ENCODE measurements around the gene FAM222A. TPM values are rescaled to one million over a fixed set of nuclear protein-coding genes. Genes with fewer than 3 reads are reported as not detected.
"Not testable (repeated sequence)": the region's sequence is repeated elsewhere in the genome, so short reads cannot be mapped to it uniquely, and the experiment has no call there.

Gene FAM222A
- total and polyA plus RNA-seq, 9 donors, result 4.7 to 9.3 (median 5.9) TPM

DNA sequence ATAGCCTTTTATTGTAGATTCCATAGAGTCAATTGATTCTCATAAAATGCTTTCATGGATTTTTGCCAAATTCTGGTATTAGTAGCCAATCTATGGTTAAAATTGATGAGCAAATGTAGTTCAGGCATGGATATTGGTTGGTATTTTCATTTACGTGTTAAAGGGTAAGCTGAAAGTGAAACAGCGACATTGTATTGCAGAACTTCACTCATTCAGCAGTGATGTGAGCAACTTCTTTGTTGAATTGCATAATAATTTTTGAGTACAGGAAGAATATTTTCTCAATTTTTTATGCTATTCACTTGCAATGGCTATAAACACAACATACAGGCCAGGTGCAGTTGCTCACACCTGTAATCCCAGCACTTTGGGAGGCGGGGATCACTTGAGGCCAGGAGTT, 24.2 kb upstream of the FAM222A start:
- H3K9me3 ChIP-seq (replicated peaks; ENCODE audit: control insufficient read depth, low read depth, low read length), result no peaks in the 10 kb centered on the region
- no peak overlapping the region for H3K27ac ChIP-seq (ENCODE audit: low read length)
- no peaks in the 10 kb centered on the region for H3K36me3 ChIP-seq (ENCODE audit: control insufficient read depth, insufficient read depth, low read length)
- no peak overlapping the region for H3K4me3 ChIP-seq (ENCODE audit: low read length)
- WGBS (ENCODE audit: insufficient coverage), result 60% methylated on average over 1 of the region's 3 CpGs
- DNase-seq, result no peak
- peaks cover 15% of the 10 kb centered on the region for H3K27me3 ChIP-seq (ENCODE audit: control insufficient read depth, insufficient read depth, low read length)
- no peaks in the 10 kb centered on the region for H3K4me1 ChIP-seq (ENCODE audit: control insufficient read depth, insufficient read depth, low read length)

DNA sequence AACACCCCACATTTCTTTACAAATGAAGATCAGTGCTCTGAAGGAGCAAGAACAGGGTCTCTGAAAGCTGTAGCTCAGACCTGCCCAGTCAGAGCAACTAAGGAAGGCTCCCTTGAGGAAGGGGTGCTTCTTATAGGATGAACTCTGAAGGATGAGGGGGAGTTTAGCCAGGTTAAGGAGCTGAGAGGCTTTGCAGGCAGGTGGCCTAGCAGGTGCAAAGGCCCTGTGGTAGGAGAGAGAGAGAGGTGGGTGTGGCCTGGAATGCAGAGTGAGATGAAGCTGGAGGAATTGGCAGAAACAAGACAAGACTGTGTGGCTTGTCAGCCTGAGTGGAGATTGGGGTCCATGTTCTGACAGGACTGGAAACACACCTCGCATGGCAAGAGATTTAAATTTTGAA, 20.5 kb upstream of the FAM222A start:
- H3K36me3 ChIP-seq (ENCODE audit: control insufficient read depth, insufficient read depth, low read length), result no peaks in the 10 kb centered on the region
- H3K4me3 ChIP-seq (ENCODE audit: low read length), result no peak overlapping the region
- whole genome bisulfite sequencing (ENCODE audit: insufficient coverage), result no CpG with 5 or more reads among the region's 1 CpG
- H3K27me3 ChIP-seq (ENCODE audit: control insufficient read depth, insufficient read depth, low read length), result peaks cover 15% of the 10 kb centered on the region
- H3K9me3 ChIP-seq (replicated peaks; ENCODE audit: control insufficient read depth, low read depth, low read length), result no peaks in the 10 kb centered on the region
- peaks cover 6% of the 10 kb centered on the region for H3K4me1 ChIP-seq (ENCODE audit: control insufficient read depth, insufficient read depth, low read length)
- DNase-seq, result no peak
- H3K27ac ChIP-seq (ENCODE audit: low read length), result no peak overlapping the region

DNA sequence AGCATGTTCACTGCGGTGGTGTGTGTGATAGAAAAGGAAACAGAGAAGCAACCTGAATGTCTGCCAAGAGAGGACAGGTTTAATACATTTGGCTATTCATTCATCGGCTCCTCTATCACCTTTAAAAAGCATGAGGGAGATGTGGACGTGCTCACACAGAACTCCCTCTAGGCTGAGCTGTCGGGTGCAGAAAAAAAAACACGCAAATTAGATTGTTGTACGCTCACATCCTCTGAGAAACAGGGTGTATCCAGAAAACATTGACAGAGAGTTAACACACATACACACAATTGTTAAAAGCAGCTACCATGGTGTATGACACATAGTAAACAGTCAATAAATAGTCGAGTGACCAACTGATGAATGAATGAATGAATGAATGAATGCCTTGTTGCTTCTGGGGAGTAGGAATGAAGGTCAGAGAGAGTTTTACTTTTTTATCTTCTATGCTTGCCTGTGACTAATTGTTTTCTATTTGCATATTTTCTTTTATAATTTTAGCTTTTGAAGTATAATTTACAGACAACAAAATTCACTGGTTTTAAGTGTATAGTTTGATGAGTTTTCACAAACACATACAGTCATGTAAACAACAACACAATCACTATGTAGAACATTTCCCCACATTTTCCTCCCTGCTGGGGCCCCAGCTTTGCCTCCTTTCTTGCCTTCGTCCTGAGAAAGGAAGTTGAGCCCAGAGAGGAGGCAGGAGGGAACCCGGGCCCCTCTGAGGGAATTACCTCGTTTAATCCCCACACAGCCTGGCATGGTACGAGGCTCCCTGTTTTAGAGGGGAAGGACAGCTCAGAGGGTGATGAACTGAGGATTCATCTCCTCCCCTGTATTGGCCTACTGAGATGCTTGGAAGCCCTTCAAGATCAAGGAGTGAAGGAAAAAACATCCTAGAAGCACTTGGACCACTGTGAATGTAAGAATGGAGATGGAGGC, 19.7 kb upstream of the FAM222A start:
- Histone ChIP-seq H3K4me3 (ENCODE audit: low read length) (no peak overlapping the region), H3K9me3 (replicated peaks; ENCODE audit: control insufficient read depth, low read depth, low read length) (no peaks in the 10 kb centered on the region), H3K27me3 (ENCODE audit: control insufficient read depth, insufficient read depth, low read length) (peaks cover 15% of the 10 kb centered on the region), H3K36me3 (ENCODE audit: control insufficient read depth, insufficient read depth, low read length) (no peaks in the 10 kb centered on the region), H3K27ac (ENCODE audit: low read length) (no peak overlapping the region), H3K4me1 (ENCODE audit: control insufficient read depth, insufficient read depth, low read length) (peaks cover 6% of the 10 kb centered on the region)
- 40% methylated on average over 1 of the region's 11 CpGs for WGBS (ENCODE audit: insufficient coverage)
- no peak for DNase-seq

DNA sequence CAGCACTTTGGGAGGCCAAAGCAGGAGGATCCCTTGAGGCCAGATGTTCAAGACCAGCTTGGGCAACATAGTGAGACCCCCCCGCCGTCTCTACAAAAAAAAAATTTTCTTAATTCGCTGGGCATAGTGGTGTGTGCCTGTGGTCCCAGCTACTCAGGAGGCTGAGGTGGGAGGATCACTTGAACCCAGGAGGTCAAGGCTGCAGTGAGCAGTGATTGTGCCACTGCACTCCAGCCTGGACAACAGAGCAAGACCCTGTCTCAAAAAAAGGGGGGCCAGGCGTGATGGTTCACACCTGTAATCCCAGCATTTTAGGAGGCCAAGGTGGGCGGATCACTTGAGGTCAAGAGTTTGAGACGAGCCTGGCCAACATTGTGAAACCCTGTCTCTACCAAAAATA, 19.0 kb upstream of the FAM222A start:
- H3K4me1 ChIP-seq (ENCODE audit: control insufficient read depth, insufficient read depth, low read length); H3K36me3 ChIP-seq (ENCODE audit: control insufficient read depth, insufficient read depth, low read length); H3K27ac ChIP-seq (ENCODE audit: low read length); H3K4me3 ChIP-seq (ENCODE audit: low read length); DNase-seq; H3K9me3 ChIP-seq (replicated peaks; ENCODE audit: control insufficient read depth, low read depth, low read length): not testable (repeated sequence)
- 92% methylated on average over 3 of the region's 6 CpGs for WGBS (ENCODE audit: insufficient coverage)
- H3K27me3 ChIP-seq (ENCODE audit: control insufficient read depth, insufficient read depth, low read length), result peaks cover 15% of the 10 kb centered on the region

DNA sequence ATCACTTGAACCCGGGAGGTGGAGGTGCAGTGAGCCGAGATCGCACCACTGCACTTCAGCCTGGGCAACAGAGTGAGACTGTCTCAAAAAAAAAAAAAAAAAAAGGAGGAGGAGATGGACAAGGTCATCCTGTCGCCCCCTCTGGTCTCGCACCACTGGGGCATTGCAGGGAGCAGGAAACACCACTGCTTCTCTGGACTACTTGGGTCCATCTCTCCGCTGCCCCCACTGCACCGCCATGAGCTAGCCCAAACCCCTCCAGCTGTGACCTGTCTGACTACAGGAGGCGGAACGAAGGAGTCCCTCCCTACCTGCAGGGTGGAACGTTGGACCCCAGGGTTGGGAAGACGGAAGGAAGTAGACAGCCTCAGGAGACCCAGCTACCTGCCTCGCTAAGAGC, 18.2 kb upstream of the FAM222A start:
- no peak for DNase-seq
- no peak overlapping the region for H3K4me3 ChIP-seq (ENCODE audit: low read length)

DNA sequence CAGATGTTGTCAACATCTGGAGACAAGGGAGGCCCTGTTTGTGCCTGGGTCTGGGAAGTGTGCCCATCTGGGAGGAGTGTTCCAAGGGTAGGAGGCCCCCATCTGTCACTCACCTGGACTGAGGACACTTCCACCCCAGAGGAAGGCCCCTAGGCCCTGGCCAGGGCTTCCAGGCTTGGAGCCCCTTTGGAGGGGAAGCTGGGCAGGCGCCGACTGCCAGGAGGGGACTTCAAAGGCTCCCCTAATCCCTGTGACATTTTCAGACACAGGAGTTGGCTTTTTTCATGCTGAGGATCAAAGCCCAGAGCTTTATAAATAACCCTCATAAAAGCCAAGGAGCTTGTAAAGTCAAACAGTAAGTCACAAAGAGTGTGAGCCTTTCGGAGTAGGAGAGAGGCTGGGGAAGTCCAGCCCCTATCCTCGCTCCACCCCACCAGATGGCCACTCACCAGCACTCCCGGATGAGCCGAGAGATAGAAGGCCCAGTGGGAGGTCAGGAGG, 17.6 kb upstream of the FAM222A start:
- no peaks in the 10 kb centered on the region for H3K36me3 ChIP-seq (ENCODE audit: control insufficient read depth, insufficient read depth, low read length)
- no CpG with 5 or more reads among the region's 6 CpGs for WGBS (ENCODE audit: insufficient coverage)
- H3K4me3 ChIP-seq (ENCODE audit: low read length), result no peak overlapping the region
- no peak overlapping the region for H3K27ac ChIP-seq (ENCODE audit: low read length)
- peaks cover 15% of the 10 kb centered on the region for H3K27me3 ChIP-seq (ENCODE audit: control insufficient read depth, insufficient read depth, low read length)
- H3K9me3 ChIP-seq (replicated peaks; ENCODE audit: control insufficient read depth, low read depth, low read length), result no peaks in the 10 kb centered on the region
- DNase-seq, result peak; percentile 45
- peaks cover 6% of the 10 kb centered on the region for H3K4me1 ChIP-seq (ENCODE audit: control insufficient read depth, insufficient read depth, low read length)

More for the DNA sequence above, 18.2 kb upstream of the FAM222A start:
- H3K4me1 ChIP-seq (ENCODE audit: control insufficient read depth, insufficient read depth, low read length), result peaks cover 6% of the 10 kb centered on the region
- peaks cover 15% of the 10 kb centered on the region for H3K27me3 ChIP-seq (ENCODE audit: control insufficient read depth, insufficient read depth, low read length)
- whole genome bisulfite sequencing (ENCODE audit: insufficient coverage), result 50% methylated on average over 8 of the region's 12 CpGs
- no peak overlapping the region for H3K27ac ChIP-seq (ENCODE audit: low read length)
- no peaks in the 10 kb centered on the region for H3K36me3 ChIP-seq (ENCODE audit: control insufficient read depth, insufficient read depth, low read length)
- H3K9me3 ChIP-seq (replicated peaks; ENCODE audit: control insufficient read depth, low read depth, low read length), result no peaks in the 10 kb centered on the region

DNA sequence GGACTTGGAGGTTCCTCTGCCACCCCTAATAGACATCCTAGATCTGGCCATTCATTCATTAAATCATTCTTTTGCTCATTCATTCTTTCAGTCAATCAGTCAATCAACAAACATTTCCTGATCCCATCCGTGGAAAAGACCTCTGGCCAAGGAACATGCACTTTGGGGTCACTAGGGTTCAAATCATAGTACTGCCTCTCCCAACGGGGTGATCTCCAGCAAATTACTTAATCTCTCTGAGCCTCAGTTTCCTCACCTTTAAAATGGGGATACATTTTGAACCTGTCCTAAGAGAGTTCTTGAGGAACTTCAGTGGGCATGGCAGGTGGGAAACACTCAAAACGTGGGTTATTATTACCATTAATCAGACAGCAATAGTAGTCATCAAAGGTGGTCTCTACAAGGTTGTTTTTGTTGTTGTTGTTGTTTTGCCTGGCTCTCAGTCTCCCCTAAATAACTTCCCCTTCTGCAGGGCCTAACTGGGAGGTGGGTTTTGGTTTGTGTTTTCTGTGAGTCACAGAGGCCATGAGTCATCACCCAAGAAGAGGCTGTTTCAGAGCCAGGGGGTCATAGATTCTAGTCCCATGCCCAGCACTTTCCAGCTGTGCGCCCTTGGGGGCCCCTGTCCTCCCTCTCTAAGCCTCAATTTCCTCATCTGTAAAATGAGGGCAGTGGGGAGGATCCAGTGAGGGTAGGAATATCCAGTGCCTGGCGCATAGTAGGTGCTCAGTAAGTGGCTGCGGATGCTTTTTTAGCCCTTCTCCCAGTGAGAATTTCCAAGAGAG, 16.9 kb upstream of the FAM222A start:
- DNase-seq, result no peak
- Histone ChIP-seq H3K27me3 (ENCODE audit: control insufficient read depth, insufficient read depth, low read length) (peaks cover 15% of the 10 kb centered on the region), H3K36me3 (ENCODE audit: control insufficient read depth, insufficient read depth, low read length) (no peaks in the 10 kb centered on the region), H3K4me3 (ENCODE audit: low read length) (no peak overlapping the region), H3K9me3 (replicated peaks; ENCODE audit: control insufficient read depth, low read depth, low read length) (no peaks in the 10 kb centered on the region), H3K27ac (ENCODE audit: low read length) (no peak overlapping the region), H3K4me1 (ENCODE audit: control insufficient read depth, insufficient read depth, low read length) (peaks cover 6% of the 10 kb centered on the region)
- 58% methylated on average over 4 of the region's 6 CpGs for WGBS (ENCODE audit: insufficient coverage)

DNA sequence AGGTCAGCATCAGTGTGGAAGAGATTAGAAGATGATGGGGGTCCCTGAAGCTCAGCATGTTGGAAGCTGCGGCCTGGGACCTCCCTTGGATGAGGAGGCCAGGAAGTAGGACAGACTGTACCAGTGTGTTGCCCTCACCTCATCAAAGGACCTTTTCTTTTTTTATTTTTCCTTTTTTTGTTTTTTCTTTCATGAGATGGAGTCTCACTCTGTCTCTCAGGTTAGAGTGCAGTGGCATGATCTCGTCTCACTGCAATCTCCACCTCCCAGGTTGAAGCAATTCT, 16.4 kb upstream of the FAM222A start:
- H3K4me3 ChIP-seq (ENCODE audit: low read length), result no peak overlapping the region
- peaks cover 6% of the 10 kb centered on the region for H3K4me1 ChIP-seq (ENCODE audit: control insufficient read depth, insufficient read depth, low read length)
- H3K27ac ChIP-seq (ENCODE audit: low read length), result no peak overlapping the region
- no peaks in the 10 kb centered on the region for H3K9me3 ChIP-seq (replicated peaks; ENCODE audit: control insufficient read depth, low read depth, low read length)
- WGBS (ENCODE audit: insufficient coverage), result 60% methylated on average over 1 of the region's 2 CpGs
- H3K27me3 ChIP-seq (ENCODE audit: control insufficient read depth, insufficient read depth, low read length), result peaks cover 12% of the 10 kb centered on the region
- no peak for DNase-seq
- H3K36me3 ChIP-seq (ENCODE audit: control insufficient read depth, insufficient read depth, low read length), result no peaks in the 10 kb centered on the region

DNA sequence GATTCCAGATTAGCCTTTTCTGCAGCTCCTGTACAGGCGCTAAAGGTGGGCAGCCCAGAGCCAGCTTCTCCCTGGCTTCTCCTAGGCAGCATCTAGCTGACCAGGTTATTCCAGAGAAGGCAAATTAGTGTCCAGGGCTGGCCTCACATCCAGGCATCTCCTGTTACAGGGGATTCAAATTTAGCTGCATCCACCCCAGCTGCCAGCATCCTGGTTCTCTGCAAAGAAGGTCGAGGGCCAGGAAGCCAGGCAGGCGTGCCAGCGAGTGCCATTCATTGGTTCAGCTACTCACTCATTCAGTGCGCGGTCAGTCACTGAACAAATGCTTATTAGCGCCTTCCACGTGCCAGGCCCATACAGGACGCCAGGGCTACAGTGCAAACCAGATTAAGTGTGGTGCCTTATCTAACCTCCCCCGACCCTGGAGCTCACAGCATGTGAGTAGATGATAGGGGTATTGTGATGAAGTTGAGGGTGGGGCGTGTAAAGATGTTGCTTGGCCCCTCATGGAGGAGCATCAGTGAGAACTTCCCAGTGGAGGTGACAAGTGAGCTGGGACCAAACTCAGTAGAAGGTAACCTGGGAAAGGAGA, 15.7 kb upstream of the FAM222A start:
- no peaks in the 10 kb centered on the region for H3K9me3 ChIP-seq (replicated peaks; ENCODE audit: control insufficient read depth, low read depth, low read length)
- WGBS (ENCODE audit: insufficient coverage), result 69% methylated on average over 8 of the region's 11 CpGs
- peaks cover 9% of the 10 kb centered on the region for H3K27me3 ChIP-seq (ENCODE audit: control insufficient read depth, insufficient read depth, low read length)
- peaks cover 6% of the 10 kb centered on the region for H3K4me1 ChIP-seq (ENCODE audit: control insufficient read depth, insufficient read depth, low read length)
- H3K4me3 ChIP-seq (ENCODE audit: low read length), result no peak overlapping the region
- no peak overlapping the region for H3K27ac ChIP-seq (ENCODE audit: low read length)
- DNase-seq, result no peak
- H3K36me3 ChIP-seq (ENCODE audit: control insufficient read depth, insufficient read depth, low read length), result no peaks in the 10 kb centered on the region

DNA sequence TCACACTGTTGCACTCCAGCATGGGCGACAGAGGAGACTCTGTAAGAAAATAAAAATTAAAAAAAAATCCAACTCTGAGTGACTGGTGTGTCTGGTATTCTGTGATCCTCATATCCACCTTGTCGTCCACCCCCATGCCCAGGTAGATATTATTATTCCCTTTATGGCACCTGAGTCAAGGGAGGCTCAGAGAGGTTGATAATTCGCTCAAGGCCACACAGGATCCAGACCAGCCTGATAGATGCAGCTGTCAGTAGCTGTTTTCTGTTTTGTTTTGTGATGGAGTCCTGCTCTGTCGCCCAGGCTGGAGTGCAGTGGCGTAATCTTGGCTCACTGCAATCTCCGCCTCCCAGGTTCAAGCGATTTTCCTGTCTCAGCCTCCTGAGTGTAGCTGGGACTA, 14.8 kb upstream of the FAM222A start:
- WGBS (ENCODE audit: insufficient coverage), result 64% methylated on average over 4 of the region's 7 CpGs
- Histone ChIP-seq H3K27me3 (ENCODE audit: control insufficient read depth, insufficient read depth, low read length) (peaks cover 6% of the 10 kb centered on the region), H3K4me3 (ENCODE audit: low read length) (no peak overlapping the region), H3K36me3 (ENCODE audit: control insufficient read depth, insufficient read depth, low read length) (no peaks in the 10 kb centered on the region), H3K4me1 (ENCODE audit: control insufficient read depth, insufficient read depth, low read length) (peaks cover 6% of the 10 kb centered on the region), H3K9me3 (replicated peaks; ENCODE audit: control insufficient read depth, low read depth, low read length) (no peaks in the 10 kb centered on the region), H3K27ac (ENCODE audit: low read length) (no peak overlapping the region)
- no peak for DNase-seq
